HL-60 (cell line): ENCODE measurements around the gene CDC26.

Source experiments
- DNase-seq, 2 experiments: peaks; one replicate each; pipeline ENCODE4 v3.0.0-alpha.2; 2010 to 2020; ENCODE audit warnings: low read depth in 1 of 2, low spot score in 1 of 2
- H3K27ac ChIP-seq: fragments of 250-450 bp; sonication (Bioruptor Pico); replicated peaks from 2 replicates; pipeline ENCODE4 v1.5.1; 2020; ENCODE audit warnings: mild to moderate bottlenecking, moderate library complexity
- H3K27me3 ChIP-seq: fragments of 250-450 bp; sonication (Bioruptor Pico); 2 replicates; pipeline ENCODE4 v1.5.1; 2021; ENCODE audit warnings: mild to moderate bottlenecking, moderate library complexity; ENCODE audit not compliant: insufficient read depth, poor library complexity, severe bottlenecking
- H3K4me3 ChIP-seq: replicated peaks from 2 replicates; pipeline ENCODE4 v1.5.1; 2011; ENCODE audit warnings: mild to moderate bottlenecking, control low read depth, low read length; ENCODE audit not compliant: insufficient read depth
- CTCF ChIP-seq: IDR thresholded peaks from one replicate; pipeline ENCODE4 v1.5.1; 2011; ENCODE audit warnings: low read length, control low read depth, inconsistent platforms; ENCODE audit not compliant: insufficient read depth
- GABPA ChIP-seq: IDR thresholded peaks from 2 replicates; pipeline ENCODE4 v1.6.1; 2012; ENCODE audit warnings: low read depth
- POLR2AphosphoS5 ChIP-seq: IDR thresholded peaks from 2 replicates; pipeline ENCODE4 v1.6.1; 2012; ENCODE audit warnings: low read depth
- REST ChIP-seq: IDR thresholded peaks from 2 replicates; pipeline ENCODE4 v1.6.1; 2012; ENCODE audit warnings: low read depth; ENCODE audit not compliant: insufficient replicate concordance
- SPI1 ChIP-seq: IDR thresholded peaks from 2 replicates; pipeline ENCODE4 v1.6.1; 2012; ENCODE audit warnings: low read depth, mild to moderate bottlenecking, borderline replicate concordance

CDC26 gene

GRCh38 chr9:113315231-113315630 is 39.9 kb upstream of the CDC26 start:
- no peak for TF ChIP-seq SPI1
- TF ChIP-seq POLR2AphosphoS5: no peak
- TF ChIP-seq GABPA: no peak
- TF ChIP-seq REST: no peak
- TF ChIP-seq CTCF: no peak
- H3K4me3 ChIP-seq: no peak overlapping the region
- no peaks in the 10 kb centered on the region for H3K27me3 ChIP-seq
- H3K27ac ChIP-seq: no peak overlapping the region
- DNase-seq: no peak

GRCh38 chr9:113313261-113313660 is 37.9 kb upstream of the CDC26 start:
- no peaks in the 10 kb centered on the region for H3K27me3 ChIP-seq
- DNase-seq: no peak
- TF ChIP-seq SPI1 (no peak), REST (no peak), GABPA (no peak), POLR2AphosphoS5 (no peak)
- H3K27ac ChIP-seq: no peak overlapping the region
- H3K4me3 ChIP-seq: no peak overlapping the region

- Histone ChIP-seq H3K4me3 (no peak overlapping the region), H3K27ac (no peak overlapping the region), H3K27me3 (no peaks in the 10 kb centered on the region)
- TF ChIP-seq CTCF (no peak), POLR2AphosphoS5 (no peak), GABPA (no peak), SPI1 (no peak), REST (no peak)
- DNase-seq: no peak
Measured at GRCh38 chr9:113311961-113312360, 36.6 kb upstream of the CDC26 start.

GRCh38 chr9:113310538-113310937 is 35.2 kb upstream of the CDC26 start:
- DNase-seq: no peak
- no peaks in the 10 kb centered on the region for H3K27me3 ChIP-seq
- TF ChIP-seq POLR2AphosphoS5 (no peak), GABPA (no peak), CTCF (no peak), SPI1 (no peak), REST (no peak)
- no peak overlapping the region for H3K27ac ChIP-seq
- no peak overlapping the region for H3K4me3 ChIP-seq
